GM19324 (cell line): Measurements from ENCODE around the gene DARS1.

ENCODE experiments used
- ATAC-seq: cut with Tn5 transposase; IDR thresholded peaks from one replicate; pipeline ENCODE4 v1.9.1; 2021; ENCODE audit warnings: mild to moderate bottlenecking, moderate library complexity; ENCODE audit not compliant: unreplicated experiment, low FRiP score

DARS1 gene

GRCh38 chr2:135948642-135949355, 36.6 kb downstream of the DARS1 start:
- no peak for ATAC-seq

- no peak for ATAC-seq
These were observed 37.3 kb downstream of the DARS1 start for GRCh38 chr2:135948141-135948540.

GRCh38 chr2:135947483-135947882, 37.9 kb downstream of the DARS1 start:
- ATAC-seq = no peak

GRCh38 chr2:135945526-135945925, 39.9 kb downstream of the DARS1 start:
- ATAC-seq = no peak

- no peak for ATAC-seq
These were observed 40.8 kb downstream of the DARS1 start for GRCh38 chr2:135944625-135945024.

- no peak for ATAC-seq
These were observed 42.3 kb downstream of the DARS1 start for GRCh38 chr2:135942936-135943688.

- no peak for ATAC-seq
These were observed 48.9 kb downstream of the DARS1 start for GRCh38 chr2:135936524-135936923.

- no peak for ATAC-seq
These were observed 49.5 kb downstream of the DARS1 start for GRCh38 chr2:135935914-135936313.

- no peak for ATAC-seq
These were observed 53.5 kb downstream of the DARS1 start for GRCh38 chr2:135931776-135932443.

GRCh38 chr2:135926605-135927004, 58.8 kb downstream of the DARS1 start:
- ATAC-seq = no peak

- no peak for ATAC-seq
These were observed 59.9 kb downstream of the DARS1 start for GRCh38 chr2:135925571-135925970.

GRCh38 chr2:135916207-135916606, 69.2 kb downstream of the DARS1 start:
- ATAC-seq = no peak

GRCh38 chr2:135914485-135914884, 70.9 kb downstream of the DARS1 start:
- ATAC-seq = no peak

GRCh38 chr2:135913727-135914365, 71.6 kb downstream of the DARS1 start:
- no peak for ATAC-seq

- ATAC-seq = no peak
These were observed 75.5 kb downstream of the DARS1 start for GRCh38 chr2:135909976-135910375.

- ATAC-seq = no peak
These were observed 79.7 kb downstream of the DARS1 start for GRCh38 chr2:135905679-135906078.

- ATAC-seq = no peak
These were observed 81.0 kb downstream of the DARS1 start for GRCh38 chr2:135904341-135904989.

- no peak for ATAC-seq
These were observed 81.8 kb downstream of the DARS1 start for GRCh38 chr2:135903650-135904049.

GRCh38 chr2:135899567-135899966, 85.9 kb downstream of the DARS1 start:
- ATAC-seq = no peak

- no peak for ATAC-seq
These were observed 87.1 kb downstream of the DARS1 start for GRCh38 chr2:135898234-135898786.
